Panc1 (cell line): ENCODE results near the gene CRELD2. TPM values are rescaled to one million over a fixed set of nuclear protein-coding genes. Genes with fewer than 3 reads are reported as not detected.

Source experiments
- ATAC-seq: fragments of 200-7000 bp; cut with Tn5 transposase; 2 replicates; pipeline ENCODE4 v1.9.1; 2020; ENCODE audit warnings: mild to moderate bottlenecking, moderate library complexity
- BruUV-seq: library from RNA; stranded (reverse); fragments of 400-500 nt; replicated peaks from 2 replicates; lab custom pipeline; 2021; lab: Mats Ljungman, UMichigan
- CTCF ChIA-PET: fragments of 300-600 bp; sonication (Branson Sonifier 250); formaldehyde crosslinking; loops from one replicate; lab custom pipeline; 2022; ENCODE audit warnings: antibody characterized with exemption; lab: Charles Lee
- POLR2A ChIA-PET: fragments of 300-600 bp; sonication (Branson Sonifier 250); formaldehyde crosslinking; loops from one replicate; lab custom pipeline; 2022; ENCODE audit warnings: antibody characterized with exemption; lab: Charles Lee
- DNase-seq: peaks from one replicate; pipeline ENCODE4 v3.0.0-alpha.2; 2010; ENCODE audit warnings: low read depth, low spot score
- H3K27ac ChIP-seq: 2 replicates; pipeline ENCODE4 v1.5.1; 2011; ENCODE audit warnings: mild to moderate bottlenecking, low read length, inconsistent platforms
- H3K27me3 ChIP-seq: fragments of 200-500 bp; sonication (Bioruptor generic); 2 replicates; pipeline ENCODE4 v1.6.0; 2014; ENCODE audit warnings: low read length, inconsistent platforms; ENCODE audit not compliant: control insufficient read depth, insufficient read depth
- H3K36me3 ChIP-seq: fragments of 200-500 bp; sonication (Bioruptor generic); 2 replicates; pipeline ENCODE4 v1.5.1; 2014; ENCODE audit warnings: inconsistent platforms, mild to moderate bottlenecking, low read length, moderate library complexity; ENCODE audit not compliant: control insufficient read depth, insufficient read depth
- H3K4me1 ChIP-seq: 2 replicates; pipeline ENCODE4 v1.5.1; 2011; ENCODE audit warnings: inconsistent platforms, mild to moderate bottlenecking, low read length, moderate library complexity; ENCODE audit not compliant: control insufficient read depth, insufficient read depth
- H3K4me3 ChIP-seq, 2 experiments: 2 replicates each; pipeline ENCODE4 v1.5.1; 2011 to 2012; ENCODE audit warnings: low read depth in 2 of 2, low read length in 2 of 2, mild to moderate bottlenecking in 2 of 2, inconsistent platforms in 1 of 2, moderate library complexity in 1 of 2
- H3K9me3 ChIP-seq: fragments of 200-500 bp; sonication (Bioruptor generic); 2 replicates; pipeline ENCODE4 v1.5.1; 2014; ENCODE audit warnings: low read depth, mild to moderate bottlenecking, inconsistent platforms, low read length, moderate library complexity; ENCODE audit not compliant: control insufficient read depth, insufficient read depth
- POLR2AphosphoS5 ChIP-seq: IDR thresholded peaks from 2 replicates; pipeline ENCODE4 v1.6.1; 2012; ENCODE audit warnings: mild to moderate bottlenecking, low read depth, low read length, moderate library complexity
- SIN3A ChIP-seq: IDR thresholded peaks from 2 replicates; pipeline ENCODE4 v1.6.1; 2012; ENCODE audit warnings: low read depth, mild to moderate bottlenecking, low read length, moderate library complexity, borderline replicate concordance; ENCODE audit not compliant: insufficient read depth
- TCF7L2 ChIP-seq: IDR thresholded peaks from 2 replicates; pipeline ENCODE4 v1.6.1; 2011; ENCODE audit warnings: mild to moderate bottlenecking, low read depth, low read length, inconsistent platforms
- in situ Hi-C: cut with HindIII; loops from 2 replicates; pipeline ENCODE4 v1.10.0; 2016; ENCODE audit warnings: low sequenced_read_pairs, low pct_unique_long_range_greater_than_20kb
- intact Hi-C: fragments of 100-400 bp; cut with micrococcal nuclease; formaldehyde crosslinking; loops from one replicate; pipeline ENCODE4 v1.10.0; 2022; ENCODE audit not compliant: unreplicated experiment
- total RNA-seq: library from RNA; stranded (reverse); gene quantifications from one replicate; pipeline ENCODE4 v1.2.1, GENCODE V29; 2021; ENCODE audit not compliant: unreplicated experiment
- TF ChIP-seq, protein P1 (sequence below), 2 experiments: IDR thresholded peaks; 2 replicates each; pipeline ENCODE4 v1.6.1; 2011 to 2012; ENCODE audit warnings: low read depth in 2 of 2, control low read depth in 1 of 2, low read length in 1 of 2, mild to moderate bottlenecking in 1 of 2, moderate library complexity in 1 of 2; ENCODE audit not compliant: insufficient read depth in 1 of 2
- TF ChIP-seq, protein P2 (sequence below): fragments of 450-650 bp; IDR thresholded peaks from 2 replicates; pipeline ENCODE4 v1.5.1; 2017; ENCODE audit warnings: mild to moderate bottlenecking

CRELD2 gene
- total RNA-seq, 1 experiment from 2014 or later: 59.7 TPM

DNA sequence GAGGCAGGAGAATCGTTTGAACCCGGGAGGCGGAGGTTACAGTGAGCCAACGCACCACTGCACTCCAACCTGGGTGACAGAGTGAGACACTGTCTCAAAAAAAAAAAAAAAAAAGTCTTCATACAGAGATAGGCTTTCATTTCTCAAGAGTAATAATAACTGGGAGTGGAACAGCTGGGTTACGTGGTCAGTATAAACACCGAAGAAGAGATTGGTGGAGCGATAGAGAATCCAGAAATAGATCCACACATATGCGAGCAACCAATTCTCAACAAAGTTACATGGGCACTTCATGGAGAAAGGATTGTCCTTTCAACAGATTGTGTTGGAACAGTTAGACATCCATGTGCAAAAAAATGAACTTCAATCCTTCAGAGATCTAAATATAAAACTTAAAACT is 40.2 kb upstream of the CRELD2 start:
- intact Hi-C loops: no loop called here
- ChIA-PET POLR2A (no interaction called here), CTCF (interaction anchor here (0.7 kb wide), 1 partner anchor 32 kb away, joined by 5 read pairs; no protein-coding TSS in a partner anchor)
- Histone ChIP-seq H3K4me1 (no peaks in the 10 kb centered on the region), H3K36me3 (no peaks in the 10 kb centered on the region), H3K9me3 (no peaks in the 10 kb centered on the region), H3K27me3 (no peaks in the 10 kb centered on the region), H3K4me3 (no peak overlapping the region), H3K27ac (no peak overlapping the region)
- DNase-seq: no peak
- in situ Hi-C loops: no loop called here
- BruUV-seq: no TSS peak
- ATAC-seq: no peak
- TF ChIP-seq, protein P1, sequence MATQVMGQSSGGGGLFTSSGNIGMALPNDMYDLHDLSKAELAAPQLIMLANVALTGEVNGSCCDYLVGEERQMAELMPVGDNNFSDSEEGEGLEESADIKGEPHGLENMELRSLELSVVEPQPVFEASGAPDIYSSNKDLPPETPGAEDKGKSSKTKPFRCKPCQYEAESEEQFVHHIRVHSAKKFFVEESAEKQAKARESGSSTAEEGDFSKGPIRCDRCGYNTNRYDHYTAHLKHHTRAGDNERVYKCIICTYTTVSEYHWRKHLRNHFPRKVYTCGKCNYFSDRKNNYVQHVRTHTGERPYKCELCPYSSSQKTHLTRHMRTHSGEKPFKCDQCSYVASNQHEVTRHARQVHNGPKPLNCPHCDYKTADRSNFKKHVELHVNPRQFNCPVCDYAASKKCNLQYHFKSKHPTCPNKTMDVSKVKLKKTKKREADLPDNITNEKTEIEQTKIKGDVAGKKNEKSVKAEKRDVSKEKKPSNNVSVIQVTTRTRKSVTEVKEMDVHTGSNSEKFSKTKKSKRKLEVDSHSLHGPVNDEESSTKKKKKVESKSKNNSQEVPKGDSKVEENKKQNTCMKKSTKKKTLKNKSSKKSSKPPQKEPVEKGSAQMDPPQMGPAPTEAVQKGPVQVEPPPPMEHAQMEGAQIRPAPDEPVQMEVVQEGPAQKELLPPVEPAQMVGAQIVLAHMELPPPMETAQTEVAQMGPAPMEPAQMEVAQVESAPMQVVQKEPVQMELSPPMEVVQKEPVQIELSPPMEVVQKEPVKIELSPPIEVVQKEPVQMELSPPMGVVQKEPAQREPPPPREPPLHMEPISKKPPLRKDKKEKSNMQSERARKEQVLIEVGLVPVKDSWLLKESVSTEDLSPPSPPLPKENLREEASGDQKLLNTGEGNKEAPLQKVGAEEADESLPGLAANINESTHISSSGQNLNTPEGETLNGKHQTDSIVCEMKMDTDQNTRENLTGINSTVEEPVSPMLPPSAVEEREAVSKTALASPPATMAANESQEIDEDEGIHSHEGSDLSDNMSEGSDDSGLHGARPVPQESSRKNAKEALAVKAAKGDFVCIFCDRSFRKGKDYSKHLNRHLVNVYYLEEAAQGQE (IDR thresholded peaks at IDR 0.05; ENCODE audit: insufficient read depth in 1 of 2, low read depth in 2 of 2, low read length in 1 of 2): no peak
- TF ChIP-seq SIN3A: no peak
- TF ChIP-seq, protein P2, sequence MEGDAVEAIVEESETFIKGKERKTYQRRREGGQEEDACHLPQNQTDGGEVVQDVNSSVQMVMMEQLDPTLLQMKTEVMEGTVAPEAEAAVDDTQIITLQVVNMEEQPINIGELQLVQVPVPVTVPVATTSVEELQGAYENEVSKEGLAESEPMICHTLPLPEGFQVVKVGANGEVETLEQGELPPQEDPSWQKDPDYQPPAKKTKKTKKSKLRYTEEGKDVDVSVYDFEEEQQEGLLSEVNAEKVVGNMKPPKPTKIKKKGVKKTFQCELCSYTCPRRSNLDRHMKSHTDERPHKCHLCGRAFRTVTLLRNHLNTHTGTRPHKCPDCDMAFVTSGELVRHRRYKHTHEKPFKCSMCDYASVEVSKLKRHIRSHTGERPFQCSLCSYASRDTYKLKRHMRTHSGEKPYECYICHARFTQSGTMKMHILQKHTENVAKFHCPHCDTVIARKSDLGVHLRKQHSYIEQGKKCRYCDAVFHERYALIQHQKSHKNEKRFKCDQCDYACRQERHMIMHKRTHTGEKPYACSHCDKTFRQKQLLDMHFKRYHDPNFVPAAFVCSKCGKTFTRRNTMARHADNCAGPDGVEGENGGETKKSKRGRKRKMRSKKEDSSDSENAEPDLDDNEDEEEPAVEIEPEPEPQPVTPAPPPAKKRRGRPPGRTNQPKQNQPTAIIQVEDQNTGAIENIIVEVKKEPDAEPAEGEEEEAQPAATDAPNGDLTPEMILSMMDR: no peak
- no peak for TF ChIP-seq POLR2AphosphoS5
- TF ChIP-seq TCF7L2: no peak

- no peaks in the 10 kb centered on the region for H3K27me3 ChIP-seq
- DNase-seq (no peak), ATAC-seq (no peak)
- no peaks in the 10 kb centered on the region for H3K36me3 ChIP-seq
- CTCF ChIA-PET: no interaction called here
- intact Hi-C loops: no loop called here
- POLR2A ChIA-PET: no interaction called here
- H3K27ac ChIP-seq: no peak overlapping the region
- no TSS peak for BruUV-seq
- H3K4me1 ChIP-seq: no peaks in the 10 kb centered on the region
- H3K9me3 ChIP-seq: no peaks in the 10 kb centered on the region
- TF ChIP-seq, protein P2: no peak
- TF ChIP-seq, protein P1 (IDR thresholded peaks at IDR 0.05; ENCODE audit: insufficient read depth in 1 of 2, low read depth in 2 of 2, low read length in 1 of 2): no peak
- TF ChIP-seq TCF7L2 (no peak), SIN3A (no peak)
- in situ Hi-C loops: no loop called here
- no peak overlapping the region for H3K4me3 ChIP-seq
Measured at GRCh38 chr22:49879871-49880270, 38.6 kb upstream of the CRELD2 start.
